Central memory CD8-positive, alpha-beta T cell (primary cell): ENCODE measurements around the gene GPR32.
"Not testable (repeated sequence)": the region's sequence is repeated elsewhere in the genome, so short reads cannot be mapped to it uniquely, and the experiment has no call there.

ENCODE experiments used
- ATAC-seq: fragments of 150-1000 bp; cut with Tn5 transposase; replicated peaks from 2 replicates; pipeline ENCODE4 v1.10.0; 2022; ENCODE audit warnings: mild to moderate bottlenecking, moderate FRiP score, moderate number of reproducible peaks; ENCODE audit not compliant: poor library complexity, severe bottlenecking; ENCODE audit errors: extremely low read depth
- DNase-seq, 2 donors: peaks; one replicate each; pipeline ENCODE4 v3.0.0; 2021; ENCODE audit warnings: low spot score in 2 of 2
- H3K27ac Mint-ChIP-seq: one replicate; pipeline ENCODE4 v1.8.0; 2022; ENCODE audit warnings: low read depth, mild to moderate bottlenecking, moderate library complexity, mixed read lengths
- H3K27me3 Mint-ChIP-seq: one replicate; pipeline ENCODE4 v1.8.0; 2022; ENCODE audit warnings: mixed read lengths
- H3K36me3 Mint-ChIP-seq: one replicate; pipeline ENCODE4 v1.8.0; 2022; ENCODE audit warnings: mild to moderate bottlenecking, moderate library complexity, mixed read lengths; ENCODE audit not compliant: insufficient read depth
- H3K4me1 Mint-ChIP-seq: one replicate; pipeline ENCODE4 v1.8.0; 2022; ENCODE audit warnings: mixed read lengths
- H3K4me3 Mint-ChIP-seq: one replicate; pipeline ENCODE4 v1.8.0; 2022; ENCODE audit warnings: mild to moderate bottlenecking, moderate library complexity, mixed read lengths
- H3K9me3 Mint-ChIP-seq: one replicate; pipeline ENCODE4 v1.8.0; 2022; ENCODE audit warnings: mixed read lengths

Gene GPR32

GRCh38 chr19:50759076-50759475, 11.2 kb upstream of the GPR32 start:
- H3K36me3 Mint-ChIP-seq, DNase-seq, ATAC-seq, H3K4me3 Mint-ChIP-seq, H3K4me1 Mint-ChIP-seq, H3K27ac Mint-ChIP-seq, H3K9me3 Mint-ChIP-seq: not testable (repeated sequence)
- peaks cover 34% of the 10 kb centered on the region for H3K27me3 Mint-ChIP-seq

GRCh38 chr19:50759886-50760285, 10.4 kb upstream of the GPR32 start:
- H3K27me3 Mint-ChIP-seq: peaks cover 30% of the 10 kb centered on the region
- H3K36me3 Mint-ChIP-seq: no peaks in the 10 kb centered on the region
- no peak overlapping the region for H3K27ac Mint-ChIP-seq
- H3K9me3 Mint-ChIP-seq: no peaks in the 10 kb centered on the region
- ATAC-seq: no peak
- DNase-seq: no peak
- H3K4me1 Mint-ChIP-seq: no peaks in the 10 kb centered on the region
- H3K4me3 Mint-ChIP-seq: no peak overlapping the region

- not testable (repeated sequence) for H3K4me1 Mint-ChIP-seq, H3K27ac Mint-ChIP-seq, H3K36me3 Mint-ChIP-seq, ATAC-seq, H3K4me3 Mint-ChIP-seq, H3K9me3 Mint-ChIP-seq, DNase-seq
- H3K27me3 Mint-ChIP-seq: peaks cover 28% of the 10 kb centered on the region
Measured at GRCh38 chr19:50761501-50761900, 8.8 kb upstream of the GPR32 start.

GRCh38 chr19:50763521-50763920, 6.7 kb upstream of the GPR32 start:
- DNase-seq, H3K36me3 Mint-ChIP-seq, H3K4me1 Mint-ChIP-seq, H3K4me3 Mint-ChIP-seq, H3K27ac Mint-ChIP-seq, H3K9me3 Mint-ChIP-seq, ATAC-seq: not testable (repeated sequence)
- H3K27me3 Mint-ChIP-seq: peaks cover 34% of the 10 kb centered on the region

- DNase-seq: no peak
- Mint-ChIP-seq H3K36me3 (no peaks in the 10 kb centered on the region), H3K4me1 (no peaks in the 10 kb centered on the region), H3K27me3 (peaks cover 36% of the 10 kb centered on the region), H3K9me3 (no peaks in the 10 kb centered on the region), H3K4me3 (no peak overlapping the region), H3K27ac (no peak overlapping the region)
- ATAC-seq: no peak
Measured at GRCh38 chr19:50764409-50764808, 5.9 kb upstream of the GPR32 start.

GRCh38 chr19:50766746-50767145, 3.5 kb upstream of the GPR32 start:
- not testable (repeated sequence) for H3K4me3 Mint-ChIP-seq, H3K9me3 Mint-ChIP-seq, ATAC-seq, DNase-seq, H3K36me3 Mint-ChIP-seq, H3K27ac Mint-ChIP-seq, H3K4me1 Mint-ChIP-seq
- H3K27me3 Mint-ChIP-seq: peaks cover 46% of the 10 kb centered on the region

- peaks cover 46% of the 10 kb centered on the region for H3K27me3 Mint-ChIP-seq
- H3K36me3 Mint-ChIP-seq, H3K4me3 Mint-ChIP-seq, H3K27ac Mint-ChIP-seq, H3K9me3 Mint-ChIP-seq, ATAC-seq, DNase-seq, H3K4me1 Mint-ChIP-seq: not testable (repeated sequence)
Measured at GRCh38 chr19:50767263-50767662, 3.0 kb upstream of the GPR32 start.

- ATAC-seq (no peak), DNase-seq (no peak)
- Mint-ChIP-seq H3K36me3 (no peaks in the 10 kb centered on the region), H3K4me1 (no peaks in the 10 kb centered on the region), H3K27me3 (peaks cover 46% of the 10 kb centered on the region), H3K4me3 (no peak overlapping the region), H3K27ac (no peak overlapping the region), H3K9me3 (no peaks in the 10 kb centered on the region)
Measured at GRCh38 chr19:50768277-50768676, 2.0 kb upstream of the GPR32 start.

GRCh38 chr19:50770888-50771287, 624 bp downstream of the GPR32 start:
- peaks cover 45% of the 10 kb centered on the region for H3K27me3 Mint-ChIP-seq
- no peaks in the 10 kb centered on the region for H3K4me1 Mint-ChIP-seq
- no peak for ATAC-seq
- H3K4me3 Mint-ChIP-seq: no peak overlapping the region
- no peak overlapping the region for H3K27ac Mint-ChIP-seq
- H3K9me3 Mint-ChIP-seq: no peaks in the 10 kb centered on the region
- H3K36me3 Mint-ChIP-seq: no peaks in the 10 kb centered on the region
- no peak for DNase-seq

- H3K4me3 Mint-ChIP-seq: no peak overlapping the region
- no peaks in the 10 kb centered on the region for H3K36me3 Mint-ChIP-seq
- H3K9me3 Mint-ChIP-seq: no peaks in the 10 kb centered on the region
- H3K4me1 Mint-ChIP-seq: no peaks in the 10 kb centered on the region
- ATAC-seq (no peak), DNase-seq (no peak)
- no peak overlapping the region for H3K27ac Mint-ChIP-seq
- peaks cover 46% of the 10 kb centered on the region for H3K27me3 Mint-ChIP-seq
Measured at GRCh38 chr19:50772476-50772875, 2.2 kb downstream of the GPR32 start.

GRCh38 chr19:50772912-50773311, 2.6 kb downstream of the GPR32 start:
- peaks cover 46% of the 10 kb centered on the region for H3K27me3 Mint-ChIP-seq
- ATAC-seq, DNase-seq, H3K27ac Mint-ChIP-seq, H3K4me1 Mint-ChIP-seq, H3K36me3 Mint-ChIP-seq, H3K4me3 Mint-ChIP-seq, H3K9me3 Mint-ChIP-seq: not testable (repeated sequence)

- peaks cover 46% of the 10 kb centered on the region for H3K27me3 Mint-ChIP-seq
- not testable (repeated sequence) for ATAC-seq, H3K9me3 Mint-ChIP-seq, DNase-seq, H3K27ac Mint-ChIP-seq, H3K4me1 Mint-ChIP-seq, H3K36me3 Mint-ChIP-seq, H3K4me3 Mint-ChIP-seq
Measured at GRCh38 chr19:50773454-50773853, 3.2 kb downstream of the GPR32 start.

GRCh38 chr19:50776131-50776530, 5.9 kb downstream of the GPR32 start:
- H3K36me3 Mint-ChIP-seq: no peaks in the 10 kb centered on the region
- ATAC-seq (no peak), DNase-seq (no peak)
- H3K9me3 Mint-ChIP-seq: no peaks in the 10 kb centered on the region
- H3K4me1 Mint-ChIP-seq: no peaks in the 10 kb centered on the region
- H3K27ac Mint-ChIP-seq: no peak overlapping the region
- no peak overlapping the region for H3K4me3 Mint-ChIP-seq
- H3K27me3 Mint-ChIP-seq: peaks cover 61% of the 10 kb centered on the region

GRCh38 chr19:50777261-50777660, 7.0 kb downstream of the GPR32 start:
- no peak overlapping the region for H3K4me3 Mint-ChIP-seq
- no peaks in the 10 kb centered on the region for H3K4me1 Mint-ChIP-seq
- ATAC-seq: no peak
- no peak for DNase-seq
- peaks cover 72% of the 10 kb centered on the region for H3K27me3 Mint-ChIP-seq
- no peaks in the 10 kb centered on the region for H3K36me3 Mint-ChIP-seq
- H3K9me3 Mint-ChIP-seq: no peaks in the 10 kb centered on the region
- no peak overlapping the region for H3K27ac Mint-ChIP-seq
